Activated CD8-positive, alpha-beta T cell treated with anti-CD3 and anti-CD28 coated beads for 36 hours (primary cell): ENCODE results near the gene NDUFS4. TPM values are rescaled to one million over a fixed set of nuclear protein-coding genes. Genes with fewer than 3 reads are reported as not detected.

Experiments
- ATAC-seq: fragments of 200-7000 bp; cut with Tn5 transposase; one replicate; pipeline ENCODE4 v1.10.0; 2021; ENCODE audit warnings: mild to moderate bottlenecking, moderate library complexity
- CTCF ChIA-PET: fragments of 350-600 bp; sonication (Branson Sonifier 250); formaldehyde crosslinking; loops from one replicate; lab custom pipeline; 2021; ENCODE audit warnings: antibody characterized with exemption; lab: Charles Lee
- POLR2A ChIA-PET: fragments of 350-600 bp; sonication (Branson Sonifier 250); formaldehyde crosslinking; loops from one replicate; lab custom pipeline; 2021; ENCODE audit warnings: antibody characterized with exemption; lab: Charles Lee
- DNase-seq: peaks from one replicate; pipeline ENCODE4 v3.0.0-alpha.2; 2020
- H3K27ac Mint-ChIP-seq: one replicate; pipeline ENCODE4 v1.8.0; 2021; ENCODE audit warnings: mild to moderate bottlenecking, mixed read lengths
- H3K27me3 Mint-ChIP-seq: one replicate; pipeline ENCODE4 v1.8.0; 2021; ENCODE audit warnings: mixed read lengths
- H3K36me3 Mint-ChIP-seq: one replicate; pipeline ENCODE4 v1.8.0; 2021; ENCODE audit warnings: low read depth, mixed read lengths
- H3K4me1 Mint-ChIP-seq: one replicate; pipeline ENCODE4 v1.8.0; 2021; ENCODE audit warnings: low read depth, mixed read lengths
- H3K4me3 Mint-ChIP-seq: one replicate; pipeline ENCODE4 v1.8.0; 2021; ENCODE audit warnings: mild to moderate bottlenecking, moderate library complexity, mixed read lengths
- H3K9me3 Mint-ChIP-seq: one replicate; pipeline ENCODE4 v1.8.0; 2021; ENCODE audit warnings: mixed read lengths
- CTCF ChIP-seq: fragments of 200-600 bp; IDR thresholded peaks from one replicate; pipeline ENCODE4 v1.8.0; 2022; ENCODE audit warnings: antibody characterized with exemption, mild to moderate bottlenecking
- intact Hi-C: fragments of 100-400 bp; cut with micrococcal nuclease; formaldehyde crosslinking; loops from one replicate; pipeline ENCODE4 v1.10.0; 2022
- total RNA-seq, 2 experiments: library from RNA; stranded (reverse); gene quantifications; one replicate each; pipeline ENCODE4 v1.2.3, GENCODE V29; 2021

Gene NDUFS4
- total RNA-seq, 2 experiments from 2014 or later = 69.2 to 72.0 TPM

DNA sequence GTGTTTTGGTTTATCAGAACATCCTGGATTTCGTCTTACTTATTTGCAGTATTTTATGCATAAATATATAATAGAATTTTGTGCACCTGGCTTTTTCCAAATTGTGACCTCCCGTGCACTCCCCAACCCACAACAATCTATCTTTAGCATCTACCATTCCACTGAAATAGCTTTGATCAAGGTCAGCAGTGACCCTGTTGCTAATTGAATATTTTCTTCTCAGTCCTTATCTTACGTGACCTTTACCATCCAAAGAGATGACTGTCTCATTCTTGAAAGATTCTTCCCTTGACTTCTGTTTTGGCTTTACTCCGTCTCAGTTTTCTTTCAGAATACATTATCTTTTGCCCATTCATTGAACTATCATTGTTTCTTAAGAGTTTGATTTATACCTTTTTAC is 18.4 kb downstream of the NDUFS4 start:
- no peak for TF ChIP-seq CTCF
- Mint-ChIP-seq H3K9me3 (no peaks in the 10 kb centered on the region), H3K4me3 (no peak overlapping the region), H3K36me3 (peaks cover 9% of the 10 kb centered on the region), H3K27me3 (no peaks in the 10 kb centered on the region), H3K27ac (no peak overlapping the region), H3K4me1 (peaks cover 49% of the 10 kb centered on the region)
- ATAC-seq = no peak
- DNase-seq = no peak
- POLR2A ChIA-PET = no interaction called here
- CTCF ChIA-PET = interaction anchor here (1.3 kb wide), 1 partner anchor 15 kb away, joined by 3 read pairs; no protein-coding TSS in a partner anchor
- intact Hi-C loops = no loop called here

DNA sequence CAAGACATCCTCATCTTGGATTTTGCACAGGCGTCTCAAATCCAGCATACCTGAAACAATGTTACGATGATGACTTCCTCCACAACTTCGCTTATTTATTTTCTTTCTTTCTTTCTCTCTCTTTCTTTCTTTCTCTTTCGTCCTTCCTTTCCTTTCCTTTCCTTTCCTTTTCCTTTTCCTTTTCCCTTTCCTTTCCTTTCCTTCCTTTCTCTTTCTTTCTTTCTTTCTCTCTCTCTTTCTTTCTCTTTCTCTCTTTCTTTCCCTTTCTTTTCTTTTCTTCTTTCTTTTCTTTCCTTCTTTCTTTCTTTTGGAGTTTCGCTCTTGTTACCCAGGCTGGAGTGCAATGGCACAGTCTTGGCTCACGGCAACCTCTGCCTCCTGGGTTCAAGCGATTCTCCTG is 20.1 kb downstream of the NDUFS4 start:
- Mint-ChIP-seq H3K27me3 (no peaks in the 10 kb centered on the region), H3K4me3 (no peak overlapping the region), H3K27ac (no peak overlapping the region), H3K9me3 (no peaks in the 10 kb centered on the region), H3K4me1 (peaks cover 42% of the 10 kb centered on the region), H3K36me3 (peaks cover 8% of the 10 kb centered on the region)
- DNase-seq (no peak), ATAC-seq (no peak)
- CTCF ChIA-PET = interaction anchor here (0.8 kb wide), 1 partner anchor 7 kb away, joined by 3 read pairs; no protein-coding TSS in a partner anchor
- no peak for TF ChIP-seq CTCF
- intact Hi-C loops = no loop called here
- POLR2A ChIA-PET = no interaction called here

DNA sequence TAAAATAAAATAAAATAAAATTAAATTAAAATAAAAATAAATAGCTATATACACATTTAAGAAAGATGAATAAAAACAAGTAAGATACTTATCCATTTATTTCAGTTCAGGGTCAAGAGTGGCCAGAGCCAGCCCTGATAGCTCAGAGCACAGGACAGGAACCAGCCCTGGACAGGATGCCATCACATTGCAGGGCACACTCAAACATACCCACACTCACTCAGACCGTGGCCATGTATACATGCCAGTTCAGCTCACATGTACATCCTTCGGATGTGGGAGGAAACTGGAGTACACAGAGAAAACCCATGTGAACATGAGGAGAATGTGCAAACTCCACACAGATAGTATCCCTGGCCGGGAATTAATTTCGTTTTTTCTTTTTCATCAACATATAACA is 21.8 kb downstream of the NDUFS4 start:
- ChIA-PET CTCF (interaction anchor here (0.8 kb wide), 1 partner anchor 14 kb away, joined by 3 read pairs; no protein-coding TSS in a partner anchor), POLR2A (interaction anchor here (0.8 kb wide), 1 partner anchor 137 kb away, joined by 3 read pairs; no protein-coding TSS in a partner anchor)
- no peak for ATAC-seq
- no peak for TF ChIP-seq CTCF
- no peak for DNase-seq
- H3K27me3 Mint-ChIP-seq = no peaks in the 10 kb centered on the region
- H3K4me3 Mint-ChIP-seq = no peak overlapping the region
- peaks cover 4% of the 10 kb centered on the region for H3K36me3 Mint-ChIP-seq
- no peaks in the 10 kb centered on the region for H3K9me3 Mint-ChIP-seq
- intact Hi-C loops = no loop called here
- H3K4me1 Mint-ChIP-seq = peaks cover 28% of the 10 kb centered on the region
- H3K27ac Mint-ChIP-seq = no peak overlapping the region

DNA sequence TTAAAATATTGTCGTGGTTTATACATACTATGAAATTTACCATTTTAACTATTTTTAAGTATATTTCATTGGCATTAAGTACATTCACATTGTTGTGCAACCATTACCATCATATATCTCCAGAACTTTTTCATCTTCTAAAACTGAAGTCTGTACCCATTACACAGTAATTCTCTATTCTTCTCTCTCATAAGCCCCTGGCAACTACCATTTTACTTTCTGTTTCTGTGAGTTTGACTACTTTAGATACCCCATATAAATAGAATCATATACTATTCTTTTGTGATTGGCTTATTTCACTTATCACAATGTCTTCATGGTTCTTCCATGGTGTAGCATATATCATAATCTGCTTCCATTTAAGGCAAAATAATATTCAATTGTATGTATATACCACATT is 30.3 kb downstream of the NDUFS4 start:
- peaks cover 52% of the 10 kb centered on the region for H3K4me1 Mint-ChIP-seq
- H3K27me3 Mint-ChIP-seq = no peaks in the 10 kb centered on the region
- TF ChIP-seq CTCF = no peak
- H3K9me3 Mint-ChIP-seq = no peaks in the 10 kb centered on the region
- DNase-seq = no peak
- no peak overlapping the region for H3K4me3 Mint-ChIP-seq
- no peak overlapping the region for H3K27ac Mint-ChIP-seq
- intact Hi-C loops = no loop called here
- peaks cover 4% of the 10 kb centered on the region for H3K36me3 Mint-ChIP-seq
- POLR2A ChIA-PET = no interaction called here
- CTCF ChIA-PET = no interaction called here
- no peak for ATAC-seq

DNA sequence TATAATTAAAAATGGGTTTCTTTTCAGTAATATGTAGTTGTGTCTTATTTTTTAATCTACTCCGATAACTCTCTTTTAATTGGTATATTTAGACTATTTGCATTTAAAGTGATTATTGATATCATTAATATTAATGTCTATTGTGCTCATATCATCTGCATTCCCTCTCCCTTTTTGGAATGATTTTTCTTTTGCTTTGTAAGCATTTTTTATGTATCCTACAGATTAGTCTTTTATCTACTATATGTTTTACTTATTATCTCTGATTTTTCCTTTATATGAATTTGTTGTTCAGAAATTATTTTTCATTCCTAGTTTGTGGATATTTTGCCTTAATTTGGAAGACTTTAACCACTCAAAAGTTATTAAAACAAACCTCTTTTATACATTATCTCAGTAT is 34.0 kb downstream of the NDUFS4 start:
- no peak for ATAC-seq

More for the DNA sequence above, 34.0 kb downstream of the NDUFS4 start:
- ChIA-PET CTCF (no interaction called here), POLR2A (no interaction called here)
- no peaks in the 10 kb centered on the region for H3K9me3 Mint-ChIP-seq
- DNase-seq = no peak
- H3K27me3 Mint-ChIP-seq = no peaks in the 10 kb centered on the region
- TF ChIP-seq CTCF = no peak
- H3K4me1 Mint-ChIP-seq = peaks cover 48% of the 10 kb centered on the region
- no peak overlapping the region for H3K27ac Mint-ChIP-seq
- H3K36me3 Mint-ChIP-seq = peaks cover 16% of the 10 kb centered on the region
- H3K4me3 Mint-ChIP-seq = no peak overlapping the region
- intact Hi-C loops = no loop called here
